Measurements from ENCODE around the gene MMEL1.

DNA sequence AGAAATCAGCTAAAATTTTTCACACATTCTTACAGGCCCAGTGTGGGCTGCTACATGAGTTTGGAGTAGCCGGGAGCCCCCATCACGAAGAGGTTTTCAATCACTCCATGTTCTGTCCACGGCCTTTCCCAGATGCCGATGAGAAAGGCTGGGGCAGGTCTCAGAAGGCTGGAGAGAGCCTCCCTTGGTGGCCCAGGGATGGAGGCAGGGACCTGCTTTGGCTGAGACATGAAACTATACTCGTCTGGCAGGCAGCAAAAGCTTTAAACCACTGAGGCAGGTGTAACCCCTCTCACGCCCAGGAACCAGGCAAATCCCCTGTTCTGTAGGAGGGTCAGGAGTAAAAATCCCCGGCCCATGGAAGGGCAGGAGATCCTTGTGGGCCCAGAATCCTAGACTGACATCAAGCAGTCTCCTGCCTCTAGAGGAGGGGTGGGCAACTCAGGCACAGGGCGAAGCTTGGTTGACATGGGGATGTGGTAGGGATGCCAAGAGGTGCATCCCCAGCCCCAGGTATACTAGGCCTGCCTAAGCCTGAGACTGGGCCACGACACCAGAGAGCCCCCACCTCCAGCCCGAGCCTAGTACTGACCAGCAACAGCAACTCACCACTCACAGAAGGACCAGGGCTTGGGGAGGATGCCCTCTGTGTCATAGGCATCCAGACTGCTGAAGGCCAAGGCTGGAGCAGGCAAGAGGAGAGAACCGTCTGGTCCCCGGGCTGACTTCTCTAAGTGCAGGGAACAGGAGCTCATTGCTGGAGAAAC is 9.1 kb downstream of the MMEL1 start:
- TF ChIP-seq, protein P1, sequence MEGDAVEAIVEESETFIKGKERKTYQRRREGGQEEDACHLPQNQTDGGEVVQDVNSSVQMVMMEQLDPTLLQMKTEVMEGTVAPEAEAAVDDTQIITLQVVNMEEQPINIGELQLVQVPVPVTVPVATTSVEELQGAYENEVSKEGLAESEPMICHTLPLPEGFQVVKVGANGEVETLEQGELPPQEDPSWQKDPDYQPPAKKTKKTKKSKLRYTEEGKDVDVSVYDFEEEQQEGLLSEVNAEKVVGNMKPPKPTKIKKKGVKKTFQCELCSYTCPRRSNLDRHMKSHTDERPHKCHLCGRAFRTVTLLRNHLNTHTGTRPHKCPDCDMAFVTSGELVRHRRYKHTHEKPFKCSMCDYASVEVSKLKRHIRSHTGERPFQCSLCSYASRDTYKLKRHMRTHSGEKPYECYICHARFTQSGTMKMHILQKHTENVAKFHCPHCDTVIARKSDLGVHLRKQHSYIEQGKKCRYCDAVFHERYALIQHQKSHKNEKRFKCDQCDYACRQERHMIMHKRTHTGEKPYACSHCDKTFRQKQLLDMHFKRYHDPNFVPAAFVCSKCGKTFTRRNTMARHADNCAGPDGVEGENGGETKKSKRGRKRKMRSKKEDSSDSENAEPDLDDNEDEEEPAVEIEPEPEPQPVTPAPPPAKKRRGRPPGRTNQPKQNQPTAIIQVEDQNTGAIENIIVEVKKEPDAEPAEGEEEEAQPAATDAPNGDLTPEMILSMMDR (IDR thresholded peaks at IDR 0.05): no peak
- TF ChIP-seq POLR2AphosphoS5 (IDR thresholded peaks at IDR 0.05) (no peak), POLR2A (IDR thresholded peaks at IDR 0.05) (no peak)

Measured in suprapubic skin (tissue), 4 donors.